Stimulated activated CD4-positive, alpha-beta T cell treated with anti-CD3 and anti-CD28 coated beads, TNF-alpha, amount 100 ng/mL, for 4 hours (primary cell): ENCODE results near the gene TWSG1.
"Not testable (repeated sequence)": the region's sequence is repeated elsewhere in the genome, so short reads cannot be mapped to it uniquely, and the experiment has no call there.

Source experiments
- DNase-seq, 3 experiments: peaks; one replicate each; pipeline ENCODE4 v3.0.0-alpha.2; 2020; ENCODE audit warnings: low read depth in 3 of 3

TWSG1 gene

GRCh38 chr18:9389706-9390105 is 55.1 kb downstream of the TWSG1 start:
- DNase-seq, result no peak

GRCh38 chr18:9392726-9393125 is 58.2 kb downstream of the TWSG1 start:
- DNase-seq, result no peak

- DNase-seq, result no peak
Observed at GRCh38 chr18:9394046-9394445, 59.5 kb downstream of the TWSG1 start.

GRCh38 chr18:9400197-9400596 is 65.6 kb downstream of the TWSG1 start:
- no peak for DNase-seq

- no peak for DNase-seq
Observed at GRCh38 chr18:9401176-9401575, 66.6 kb downstream of the TWSG1 start.

GRCh38 chr18:9402358-9403007 is 67.9 kb downstream of the TWSG1 start:
- not testable (repeated sequence) for DNase-seq

- no peak for DNase-seq
Observed at GRCh38 chr18:9403795-9404564, 69.4 kb downstream of the TWSG1 start.

GRCh38 chr18:9404565-9405060 is 70.0 kb downstream of the TWSG1 start:
- DNase-seq, result peak in 1 of 3 experiments; percentile 6

- no peak for DNase-seq
Observed at GRCh38 chr18:9405130-9405529, 70.6 kb downstream of the TWSG1 start.

GRCh38 chr18:9405977-9406376 is 71.4 kb downstream of the TWSG1 start:
- DNase-seq, result no peak

- DNase-seq, result no peak
Observed at GRCh38 chr18:9410515-9410914, 75.9 kb downstream of the TWSG1 start.

- no peak for DNase-seq
Observed at GRCh38 chr18:9413576-9413975, 79.0 kb downstream of the TWSG1 start.

GRCh38 chr18:9416563-9417072 is 82.0 kb downstream of the TWSG1 start:
- DNase-seq, result no peak

- DNase-seq, result no peak
Observed at GRCh38 chr18:9417073-9417851, 82.7 kb downstream of the TWSG1 start.

- DNase-seq, result no peak
Observed at GRCh38 chr18:9418047-9418690, 83.6 kb downstream of the TWSG1 start.

- no peak for DNase-seq
Observed at GRCh38 chr18:9419956-9420631, 85.5 kb downstream of the TWSG1 start.

GRCh38 chr18:9421096-9421900 is 86.7 kb downstream of the TWSG1 start:
- no peak for DNase-seq

- no peak for DNase-seq
Observed at GRCh38 chr18:9421901-9422327, 87.3 kb downstream of the TWSG1 start.

GRCh38 chr18:9422816-9423519 is 88.4 kb downstream of the TWSG1 start:
- DNase-seq, result no peak

- DNase-seq, result not testable (repeated sequence)
Observed at GRCh38 chr18:9423648-9424047, 89.1 kb downstream of the TWSG1 start.
